ENCODE data around the gene TM9SF1.
A peak's percentile ranks its signal among the peaks of the same experiment; 100 is the strongest.

The TM9SF1 gene, protein sequence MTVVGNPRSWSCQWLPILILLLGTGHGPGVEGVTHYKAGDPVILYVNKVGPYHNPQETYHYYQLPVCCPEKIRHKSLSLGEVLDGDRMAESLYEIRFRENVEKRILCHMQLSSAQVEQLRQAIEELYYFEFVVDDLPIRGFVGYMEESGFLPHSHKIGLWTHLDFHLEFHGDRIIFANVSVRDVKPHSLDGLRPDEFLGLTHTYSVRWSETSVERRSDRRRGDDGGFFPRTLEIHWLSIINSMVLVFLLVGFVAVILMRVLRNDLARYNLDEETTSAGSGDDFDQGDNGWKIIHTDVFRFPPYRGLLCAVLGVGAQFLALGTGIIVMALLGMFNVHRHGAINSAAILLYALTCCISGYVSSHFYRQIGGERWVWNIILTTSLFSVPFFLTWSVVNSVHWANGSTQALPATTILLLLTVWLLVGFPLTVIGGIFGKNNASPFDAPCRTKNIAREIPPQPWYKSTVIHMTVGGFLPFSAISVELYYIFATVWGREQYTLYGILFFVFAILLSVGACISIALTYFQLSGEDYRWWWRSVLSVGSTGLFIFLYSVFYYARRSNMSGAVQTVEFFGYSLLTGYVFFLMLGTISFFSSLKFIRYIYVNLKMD

DNA sequence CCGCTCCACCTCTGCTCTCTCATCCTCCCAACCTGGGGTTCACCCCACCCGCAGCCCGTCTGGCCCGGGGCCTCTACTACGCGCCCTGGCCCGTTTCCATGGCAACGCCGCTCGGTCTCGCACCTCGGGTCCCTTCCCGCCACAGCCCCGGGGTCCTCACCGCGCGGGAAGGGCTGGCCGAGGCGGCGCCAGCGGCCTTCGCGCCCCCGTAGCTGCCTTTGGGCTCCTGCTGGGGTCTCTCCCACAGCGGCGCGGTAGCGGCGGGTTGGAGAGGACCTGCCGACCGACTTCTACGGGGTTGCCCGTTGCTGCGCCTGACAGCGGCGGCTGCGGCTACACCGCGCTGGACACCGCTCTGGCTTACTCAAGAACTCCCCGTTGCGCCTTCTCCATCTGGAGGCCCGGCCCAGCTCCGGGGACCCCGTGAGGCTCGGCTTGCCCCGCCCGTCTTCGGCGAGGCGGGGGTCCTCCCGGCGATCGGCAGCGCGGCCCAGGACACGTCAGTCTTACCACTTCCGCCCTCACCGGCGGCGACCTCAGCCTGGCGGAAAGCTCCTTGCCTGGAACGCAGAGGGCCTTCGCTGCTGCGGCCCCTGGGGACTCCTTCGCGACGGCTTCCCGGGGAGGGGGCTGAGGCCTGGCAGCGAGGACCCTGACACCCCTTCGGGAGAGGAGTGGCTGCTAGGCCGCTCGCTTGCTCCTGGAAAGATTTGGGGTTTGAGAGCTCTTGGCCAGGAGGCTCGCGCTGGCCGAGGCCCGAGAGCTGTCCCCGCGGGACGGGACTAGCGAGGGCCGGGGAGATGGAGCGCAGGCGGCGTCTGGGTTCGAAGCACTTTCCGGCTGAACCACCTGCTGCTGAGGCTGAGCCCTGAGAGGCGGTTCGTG is at the start of gene TM9SF1:
Gene TM9SF1, minus strand, starts transcription at position 256 of the 885 bp plus-strand sequence. CDS start 422 bp downstream, outside the sequence.
- peak; percentile 78 to 79 for DNase-seq (ENCODE audit: low read depth in 2 of 2)

DNA sequence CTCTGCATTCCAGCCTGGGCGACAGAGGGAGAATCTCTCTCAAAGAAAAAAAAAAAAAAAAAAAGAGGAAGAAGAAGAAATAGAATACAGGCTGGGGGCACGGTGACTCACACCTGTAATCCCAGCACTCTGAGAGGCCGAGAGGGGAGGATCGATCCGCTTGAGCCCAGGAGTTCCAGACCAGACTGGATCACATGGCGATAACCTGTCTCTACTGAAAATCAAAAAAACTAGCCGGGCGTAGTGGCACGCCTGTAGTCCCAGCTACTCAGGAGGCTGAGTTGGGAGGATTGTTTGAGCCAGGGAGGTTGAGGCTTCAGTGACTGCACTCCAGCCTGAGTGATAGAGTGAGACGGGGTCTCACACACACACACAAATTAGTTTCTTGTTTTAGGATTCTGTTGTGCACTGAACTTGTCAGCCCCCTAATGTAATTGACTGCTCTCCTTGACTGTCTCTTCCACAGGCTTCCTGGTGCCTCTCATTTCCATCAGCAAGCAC is 48.1 kb upstream of the TM9SF1 start:
- peak in 1 of 2 experiments; percentile 12 for DNase-seq (ENCODE audit: low read depth in 2 of 2)

DNA sequence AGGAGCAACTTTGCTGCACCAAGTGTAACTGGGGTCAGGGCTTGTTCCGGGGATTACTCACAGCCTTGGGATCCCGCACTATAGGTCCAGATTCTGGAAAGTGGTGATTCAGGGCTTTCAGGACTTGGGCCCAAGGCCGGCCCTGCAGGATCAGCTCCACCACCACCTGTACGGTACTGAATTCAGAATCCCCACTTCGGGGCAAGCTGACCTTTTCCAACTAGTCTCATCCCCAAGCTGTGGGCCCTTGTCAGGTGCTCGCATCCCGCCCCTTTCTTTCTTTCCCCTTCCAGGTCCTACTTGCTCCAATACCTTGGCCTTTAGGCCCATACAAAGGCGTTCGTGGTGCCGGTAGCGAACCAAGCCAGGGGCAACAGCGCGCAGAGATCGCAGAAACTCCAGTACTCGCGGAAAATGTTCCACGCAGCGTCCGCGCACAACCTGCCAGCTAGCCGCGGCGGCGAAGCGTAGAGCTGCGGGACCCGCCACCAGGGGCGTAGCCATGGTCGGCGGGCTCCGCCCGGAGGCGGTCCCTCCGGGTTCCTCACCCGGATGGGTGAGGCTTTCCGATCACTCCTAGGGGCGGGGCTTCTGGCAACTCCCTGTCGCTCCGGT is 46.7 kb upstream of the TM9SF1 start:
- peak; percentile 87 to 92 for DNase-seq (ENCODE audit: low read depth in 2 of 2)

DNA sequence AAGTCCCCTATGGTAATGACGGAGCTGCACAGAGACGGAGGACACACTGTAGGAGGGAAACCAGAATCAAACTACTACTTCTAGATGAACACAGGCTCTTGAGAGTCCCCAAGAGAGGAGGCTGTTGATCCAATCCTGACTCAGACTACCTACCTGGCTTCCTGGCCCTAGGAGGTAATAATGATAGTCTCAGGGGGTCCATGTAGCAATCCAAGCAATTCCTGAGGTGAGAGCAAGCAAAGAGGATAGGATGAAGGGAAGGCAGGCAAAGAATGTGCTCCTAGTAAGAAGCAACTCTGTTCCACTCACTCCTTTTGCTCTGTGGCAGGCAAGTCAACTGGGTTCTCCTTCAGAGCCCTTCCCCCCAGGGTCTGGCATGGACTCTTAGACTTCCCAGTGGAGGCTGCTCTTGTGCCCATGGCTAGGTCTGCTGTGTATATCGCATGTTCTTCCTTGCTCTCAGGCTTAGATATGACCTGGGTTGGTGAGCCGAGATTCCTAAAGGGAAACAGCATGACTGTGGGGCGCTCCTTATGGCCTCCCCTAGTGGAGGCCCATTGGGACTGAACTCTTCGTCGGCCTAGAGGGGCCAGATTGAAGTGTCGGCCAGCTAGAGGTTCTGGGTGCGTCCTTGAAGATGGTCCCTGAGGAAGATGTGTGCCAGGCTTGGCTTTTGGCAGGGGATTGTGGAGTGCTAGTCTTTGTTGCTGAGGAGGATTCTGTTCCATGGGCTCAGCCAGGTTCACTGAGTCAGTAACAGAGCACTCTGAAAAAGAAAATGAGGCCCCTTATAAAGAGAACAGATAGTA is 45.1 kb upstream of the TM9SF1 start:
- no peak for DNase-seq (ENCODE audit: low read depth in 2 of 2)

DNA sequence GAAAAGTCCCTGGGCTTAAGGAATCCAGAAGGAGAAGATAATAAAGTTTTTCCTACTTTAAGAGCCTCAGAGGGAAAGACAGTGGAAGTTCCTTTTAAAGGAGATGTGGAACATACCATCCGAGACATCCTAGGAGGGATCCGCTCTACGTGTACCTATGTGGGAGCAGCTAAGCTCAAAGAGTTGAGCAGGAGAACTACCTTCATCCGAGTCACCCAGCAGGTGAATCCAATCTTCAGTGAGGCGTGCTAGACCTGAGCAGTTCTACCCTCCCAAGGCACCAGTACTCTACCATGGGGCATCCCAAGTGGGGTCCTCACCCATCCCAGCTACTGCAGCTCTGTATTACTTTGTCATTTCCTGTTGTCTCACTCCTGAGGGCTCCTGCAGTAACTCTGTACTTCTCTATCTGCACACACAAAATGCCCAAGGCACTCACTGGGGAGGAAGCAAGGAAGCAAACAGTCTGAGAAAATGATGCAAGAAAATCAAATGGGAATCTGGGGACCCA is 43.3 kb upstream of the TM9SF1 start:
- DNase-seq (ENCODE audit: low read depth in 2 of 2), result no peak

DNA sequence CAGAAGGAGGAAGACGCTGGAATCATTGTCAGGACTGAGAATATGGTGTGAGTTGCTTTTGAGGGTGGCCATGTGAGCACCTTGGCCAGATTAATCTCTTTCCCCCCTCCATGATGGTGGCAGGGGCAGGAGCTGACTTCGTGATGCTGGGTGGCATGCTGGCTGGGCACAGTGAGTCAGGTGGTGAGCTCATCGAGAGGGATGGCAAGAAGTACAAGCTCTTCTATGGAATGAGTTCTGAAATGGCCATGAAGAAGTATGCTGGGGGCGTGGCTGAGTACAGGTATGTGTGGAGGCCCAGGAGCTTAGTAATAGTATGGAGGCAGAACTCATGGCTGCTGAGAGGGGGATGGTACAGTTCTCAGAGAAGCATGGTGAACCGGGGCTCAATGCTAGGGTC is 42.9 kb upstream of the TM9SF1 start:
- DNase-seq (ENCODE audit: low read depth in 2 of 2), result no peak

DNA sequence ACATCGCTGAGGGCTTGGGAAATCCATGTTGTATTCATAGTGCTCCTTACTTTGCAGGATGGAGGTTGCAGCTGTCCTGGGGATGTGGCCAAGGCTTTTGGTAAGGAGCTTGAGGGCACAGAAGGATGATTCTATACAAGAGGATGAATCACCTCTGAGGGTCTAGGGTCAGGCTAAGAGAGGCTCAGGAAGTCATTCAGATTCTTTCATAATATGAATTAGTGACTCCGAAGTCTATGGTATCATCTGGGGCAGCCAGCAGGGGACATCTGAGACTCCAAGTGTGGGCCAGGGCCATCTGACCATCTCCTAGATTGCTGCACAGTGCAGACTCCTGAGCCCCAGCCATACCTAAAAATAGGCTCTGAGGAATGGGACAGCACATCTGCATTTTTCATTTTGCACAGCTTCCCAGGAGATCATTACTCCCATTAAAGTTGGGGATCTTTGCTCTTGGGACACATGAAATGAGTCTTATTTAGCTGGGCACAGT is 42.3 kb upstream of the TM9SF1 start:
- no peak for DNase-seq (ENCODE audit: low read depth in 2 of 2)

DNA sequence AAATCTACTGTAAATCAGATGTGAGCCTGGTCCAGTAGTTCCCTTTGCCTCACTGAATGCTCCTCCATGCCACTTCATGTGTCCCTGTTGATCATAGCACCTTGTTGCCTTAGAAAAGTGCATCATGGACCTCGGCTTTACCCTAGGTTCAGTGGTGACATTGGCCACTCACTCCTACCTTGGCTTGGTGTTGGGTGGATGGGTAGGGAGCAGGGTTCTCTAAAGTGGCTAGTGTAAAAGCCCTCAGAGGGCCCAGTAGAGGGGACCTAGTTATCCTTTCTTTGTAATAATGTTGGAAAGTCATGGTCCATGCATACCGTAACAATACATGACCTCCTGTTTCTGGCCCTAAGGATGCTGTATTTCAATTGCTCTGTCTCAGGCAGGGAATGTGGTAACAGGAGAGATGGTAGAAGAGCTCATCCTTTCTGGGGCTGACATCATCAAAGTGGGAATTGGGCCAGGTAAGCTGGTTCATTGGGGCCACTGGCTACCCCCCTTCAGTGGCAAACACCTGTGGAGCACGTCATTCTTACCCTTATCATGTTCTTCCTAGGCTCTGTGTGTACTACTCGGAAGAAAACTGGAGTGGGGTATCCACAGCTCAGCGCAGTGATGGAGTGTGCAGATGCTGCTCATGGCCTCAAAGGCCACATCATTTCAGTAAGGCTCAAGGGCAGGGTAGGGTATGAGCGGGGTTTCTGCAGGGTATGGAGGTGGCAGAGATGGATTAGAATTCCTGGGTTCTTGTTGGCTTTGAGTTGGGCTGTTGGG is 41.6 kb upstream of the TM9SF1 start:
- DNase-seq (ENCODE audit: low read depth in 2 of 2), result no peak

DNA sequence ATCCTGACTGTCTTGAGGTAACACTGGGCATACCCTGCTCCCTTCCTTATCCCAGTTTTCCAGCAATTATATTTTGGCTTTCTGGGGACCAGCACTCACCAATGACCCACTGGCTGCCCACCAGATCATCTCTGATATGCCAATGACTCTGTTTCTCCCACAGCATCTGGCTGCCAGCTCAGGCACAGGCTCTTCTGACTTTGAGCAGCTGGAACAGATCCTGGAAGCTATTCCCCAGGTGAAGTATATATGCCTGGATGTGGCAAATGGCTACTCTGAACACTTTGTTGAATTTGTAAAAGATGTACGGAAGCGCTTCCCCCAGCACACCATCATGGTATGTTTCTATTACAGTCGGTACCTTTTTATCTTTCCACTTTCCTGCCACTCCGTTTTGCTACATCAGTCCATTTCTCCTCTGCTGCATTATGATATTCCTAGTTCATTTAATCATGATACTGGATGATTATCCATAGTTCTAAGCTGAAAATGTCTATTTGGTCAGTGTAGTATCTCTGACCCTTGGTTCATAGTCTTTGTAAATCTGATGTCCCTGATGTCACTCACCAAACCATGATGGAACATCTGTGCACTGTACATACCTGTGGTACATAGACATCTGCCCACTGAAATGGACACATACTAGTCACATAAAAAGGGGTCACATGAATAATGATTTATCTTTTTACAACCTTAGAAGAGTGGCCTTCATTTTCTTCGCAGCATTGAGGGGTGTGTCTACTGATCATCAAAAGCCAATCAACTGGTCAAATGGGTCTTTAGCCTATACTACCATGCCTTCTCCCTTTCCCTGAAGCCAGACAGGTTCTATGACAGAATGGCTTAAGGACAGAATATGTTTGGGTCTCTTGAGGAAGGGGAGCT is 40.8 kb upstream of the TM9SF1 start:
- no peak for DNase-seq (ENCODE audit: low read depth in 2 of 2)

DNA sequence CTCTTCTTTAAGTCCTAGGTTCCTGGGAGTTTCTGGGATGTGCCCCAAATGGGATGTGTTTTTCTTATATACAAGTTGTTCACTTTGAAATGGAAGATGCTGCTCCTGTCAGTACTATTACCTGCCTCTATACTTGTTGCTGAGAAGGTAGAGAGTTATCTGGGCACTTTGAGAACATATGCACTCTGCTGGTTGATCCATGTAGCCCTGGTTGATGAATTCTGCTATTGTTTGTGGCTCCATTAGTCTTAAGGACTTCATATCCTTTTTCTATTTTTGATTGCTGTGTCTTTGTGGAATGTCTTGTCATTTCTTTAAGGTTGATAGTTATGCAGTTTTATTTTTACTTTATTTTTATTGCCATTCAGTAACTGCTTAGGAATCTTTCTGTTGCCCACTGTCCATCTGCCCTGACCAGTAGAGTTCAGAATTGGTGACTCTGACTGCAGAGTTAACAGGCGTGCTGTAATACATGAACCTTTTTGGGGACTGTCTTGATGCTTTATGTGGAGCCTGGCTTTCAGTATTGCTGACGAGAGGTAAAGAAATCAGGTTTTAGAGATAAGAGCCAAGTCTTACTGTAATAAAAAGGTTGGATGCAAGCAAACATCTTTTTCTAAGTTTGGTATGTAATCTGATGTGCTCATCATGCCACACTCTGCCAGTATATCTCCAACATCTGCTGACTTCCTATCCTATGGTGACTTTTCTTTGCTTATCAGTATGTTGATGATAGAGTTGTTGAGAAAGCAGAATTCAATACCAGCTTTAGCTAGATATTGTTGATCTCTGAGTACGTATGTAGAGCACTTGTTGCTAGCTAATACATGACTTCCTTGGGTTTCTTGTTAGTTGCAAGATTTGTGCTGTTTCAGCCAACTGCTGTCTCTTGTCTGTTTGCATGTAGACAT is 39.1 kb upstream of the TM9SF1 start:
- no peak for DNase-seq (ENCODE audit: low read depth in 2 of 2)

DNA sequence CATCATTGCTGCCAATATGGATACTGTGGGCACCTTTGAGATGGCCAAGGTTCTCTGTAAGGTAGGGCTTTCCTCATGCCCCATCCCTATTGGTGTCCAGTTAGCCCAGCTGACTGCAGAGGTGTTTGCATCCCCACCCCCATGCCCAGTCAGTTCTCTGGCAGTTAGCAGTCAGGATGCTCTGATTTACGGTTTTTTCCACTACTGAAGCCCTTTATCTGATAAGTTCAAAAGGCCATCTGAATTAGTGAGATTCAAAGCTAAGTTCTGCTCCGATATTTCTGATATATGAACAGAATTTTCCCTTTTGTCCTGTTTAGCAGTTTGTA is 38.3 kb upstream of the TM9SF1 start:
- no peak for DNase-seq (ENCODE audit: low read depth in 2 of 2)

DNA sequence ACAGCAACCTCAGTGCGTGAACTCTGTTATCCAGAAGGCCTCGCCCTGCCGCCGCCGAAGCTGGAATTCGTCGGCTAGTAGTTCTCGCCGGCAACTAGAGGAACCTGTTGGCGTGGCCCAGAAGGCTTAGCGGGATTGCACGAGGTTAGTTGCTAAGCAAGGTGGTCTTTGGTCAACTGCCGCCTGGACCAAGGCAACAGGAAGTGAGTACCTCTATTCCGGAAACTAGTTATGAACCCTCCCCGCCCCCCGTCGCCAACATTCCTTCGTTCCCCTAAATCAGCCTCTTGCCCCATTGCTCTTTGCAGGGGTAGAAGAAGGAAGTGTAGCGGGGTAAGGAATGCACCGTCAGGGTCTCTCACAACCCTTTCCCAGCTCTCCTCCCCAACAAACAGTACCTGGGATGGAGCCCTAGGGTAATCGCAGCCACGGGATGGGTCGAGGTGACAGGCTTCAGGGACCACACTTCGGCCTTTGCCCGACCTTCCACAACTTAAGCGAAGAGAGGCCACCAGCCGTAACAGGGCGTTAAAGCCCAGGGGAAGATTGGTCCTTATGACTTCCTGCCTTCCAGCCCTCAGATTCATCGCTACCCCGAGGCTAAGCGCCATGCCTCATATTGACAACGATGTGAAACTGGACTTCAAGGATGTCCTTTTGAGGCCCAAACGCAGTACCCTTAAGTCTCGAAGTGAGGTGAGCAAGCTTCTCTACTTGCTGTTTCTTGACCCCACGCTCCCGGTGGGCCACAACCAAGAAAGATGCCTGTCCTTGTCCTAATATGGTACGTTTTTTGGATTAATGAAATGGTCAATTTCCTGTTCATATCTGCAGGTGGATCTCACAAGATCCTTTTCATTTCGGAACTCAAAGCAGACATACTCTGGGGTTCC is 37.6 kb upstream of the TM9SF1 start, which contains the start of gene GMPR2:
Gene GMPR2, plus strand, starts transcription at position 285 of the 893 bp plus-strand sequence. Its CDS starts 325 bp downstream, at position 610.
- DNase-seq (ENCODE audit: low read depth in 2 of 2), result no peak

DNA sequence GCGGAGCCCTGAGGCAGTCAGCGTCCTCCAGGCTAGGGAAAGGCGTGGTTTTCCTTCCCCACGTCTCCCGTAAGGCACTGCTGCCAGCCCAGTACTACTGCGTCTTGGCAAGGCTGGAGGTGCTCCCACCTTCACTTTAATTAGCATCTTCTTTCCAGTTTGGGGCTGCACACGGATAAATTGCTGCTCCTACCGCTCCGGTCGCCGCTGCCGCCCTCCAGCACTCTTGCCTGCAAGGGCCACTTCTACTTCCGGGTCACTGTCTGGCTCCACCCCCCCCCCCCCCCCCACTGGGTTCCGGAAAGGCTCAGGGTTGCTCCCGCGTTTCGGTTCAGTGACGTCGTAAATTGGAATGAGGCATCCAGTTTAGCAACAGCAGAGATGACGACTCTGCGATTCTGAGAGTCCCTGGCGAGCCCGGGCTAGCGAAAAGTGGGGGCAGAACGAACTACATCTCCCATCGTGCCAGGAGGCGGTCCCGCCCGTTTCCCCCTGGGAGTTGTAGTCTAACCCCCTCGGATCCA is 36.9 kb upstream of the TM9SF1 start, which contains the start of gene NEDD8:
Gene NEDD8, minus strand, starts transcription at position 247 of the 524 bp plus-strand sequence. Its CDS starts 100 bp downstream, at position 147.
- peak; percentile 86 to 89 for DNase-seq (ENCODE audit: low read depth in 2 of 2)

DNA sequence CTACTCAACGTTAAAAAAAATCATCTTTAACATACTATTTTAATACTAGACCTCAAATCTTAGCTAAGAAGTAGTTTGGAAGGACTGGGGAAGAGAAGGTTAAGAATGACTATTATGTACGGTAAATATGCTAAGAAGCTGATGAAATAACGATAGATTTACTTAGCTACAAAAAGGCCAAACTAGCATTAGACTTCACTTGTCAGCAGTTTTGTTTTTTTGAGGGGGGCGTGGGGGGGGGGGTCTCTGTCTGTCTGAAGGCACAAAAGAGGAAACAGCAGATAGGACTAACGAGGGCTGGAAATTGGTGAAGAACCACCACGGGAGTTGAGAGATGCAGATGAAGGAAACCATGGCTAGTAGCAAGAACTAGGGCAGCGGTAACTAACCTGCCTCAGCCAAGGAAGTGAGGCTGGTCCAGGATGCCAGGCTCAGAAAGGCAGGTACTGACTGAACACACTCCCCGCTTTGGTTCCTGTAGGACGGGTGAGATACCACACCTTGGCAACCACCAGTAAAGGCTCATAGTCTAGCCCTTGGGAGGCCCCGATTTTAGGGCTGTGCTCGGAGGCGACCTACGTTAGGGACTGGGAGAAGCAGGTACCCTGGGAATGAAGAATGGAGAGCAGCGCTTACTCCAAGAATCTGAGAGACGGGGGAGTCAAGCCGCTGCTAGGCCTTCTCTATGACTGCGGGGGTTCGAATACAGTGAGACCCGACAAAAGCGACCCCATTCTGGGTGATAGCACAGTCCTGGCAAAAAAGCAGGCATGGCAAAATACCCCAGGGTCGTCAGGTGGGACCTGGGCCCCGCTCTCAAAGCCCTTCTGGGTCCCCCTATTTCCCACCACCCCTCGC is 36.3 kb upstream of the TM9SF1 start:
- DNase-seq (ENCODE audit: low read depth in 2 of 2), result no peak

DNA sequence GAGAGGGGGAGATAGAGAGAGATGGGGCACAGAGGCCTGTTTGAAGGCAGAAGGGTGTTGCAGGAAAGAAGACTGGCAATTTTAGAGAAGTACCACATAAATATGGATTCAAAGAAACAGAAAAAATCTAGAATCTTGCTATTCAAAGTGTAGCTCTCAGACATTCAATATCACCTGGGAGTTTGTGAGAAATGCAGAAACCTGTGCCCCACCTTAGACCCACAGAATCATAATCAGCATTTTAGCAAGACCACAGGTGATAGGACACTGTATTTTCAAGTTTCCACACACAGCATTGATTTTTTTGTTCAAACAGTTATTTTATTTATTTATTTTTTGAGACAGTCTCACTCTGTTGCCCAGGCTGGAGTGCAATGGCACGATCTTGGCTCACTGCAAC is 33.7 kb upstream of the TM9SF1 start:
- DNase-seq (ENCODE audit: low read depth in 2 of 2), result no peak
